Astrocyte of the spinal cord (primary cell): ENCODE measurements around the gene DNAJC18.
A peak's percentile ranks its signal among the peaks of the same experiment; 100 is the strongest.
"Not testable (repeated sequence)": the region's sequence is repeated elsewhere in the genome, so short reads cannot be mapped to it uniquely, and the experiment has no call there.

Source experiments
- DNase-seq: peaks from one replicate; pipeline ENCODE4 v3.0.0; 2011; ENCODE audit warnings: low read depth, low spot score
- H3K4me3 ChIP-seq: 2 replicates; pipeline ENCODE4 v1.5.1; 2011; ENCODE audit warnings: low read depth, mild to moderate bottlenecking, low read length, moderate library complexity
- in situ Hi-C: cut with HindIII; loops from 2 replicates; pipeline ENCODE4 v1.10.0; 2017; ENCODE audit warnings: low sequenced_read_pairs
- TF ChIP-seq, protein P1 (sequence below): IDR thresholded peaks from 2 replicates; pipeline ENCODE4 v1.5.1; 2012; ENCODE audit warnings: low read depth, mild to moderate bottlenecking, low read length, inconsistent platforms

The DNAJC18 gene

DNA sequence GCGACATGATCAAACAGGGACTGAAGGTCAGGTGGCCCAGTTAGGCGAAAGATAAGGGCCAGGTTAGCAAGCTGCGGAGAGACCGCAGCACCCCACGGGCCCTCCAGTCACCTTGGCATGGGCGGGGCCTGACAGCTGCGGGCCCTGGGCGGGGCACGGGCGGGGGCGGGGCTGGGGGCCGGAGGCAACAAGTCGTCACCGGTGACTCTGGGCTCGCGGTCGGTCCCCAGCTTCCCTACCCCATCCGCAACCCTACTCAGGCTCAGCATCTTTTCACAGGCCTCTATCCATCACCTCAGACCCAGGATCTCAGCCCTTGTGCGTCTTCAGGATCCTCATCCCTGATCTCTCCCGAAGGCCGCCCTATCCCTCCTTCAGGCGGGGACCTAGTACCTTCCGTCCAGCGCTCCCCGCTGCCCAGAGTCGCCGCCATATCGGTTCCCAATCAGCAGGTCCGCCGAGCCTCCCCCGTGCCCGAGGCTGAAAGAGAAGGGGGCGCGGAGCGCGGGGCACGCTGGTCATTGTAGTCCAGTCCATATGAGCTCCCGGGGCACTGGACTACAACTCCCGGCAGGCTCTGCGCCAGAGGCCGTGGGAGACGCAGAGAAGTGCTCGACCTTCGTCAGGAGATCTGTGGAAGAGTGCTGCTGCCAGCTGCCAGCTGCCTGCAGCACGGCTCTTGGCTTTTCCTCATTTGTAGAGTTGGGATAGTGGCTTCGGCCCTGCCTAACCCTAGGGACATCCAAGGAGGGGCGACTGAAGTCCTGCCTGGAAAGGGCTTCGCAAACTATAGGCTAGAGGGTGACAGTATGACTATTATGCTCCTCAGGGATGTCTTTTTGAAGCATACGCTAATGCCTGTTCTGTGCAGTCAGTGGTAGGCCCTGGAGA is at the start of gene DNAJC18:
DNAJC18 (minus strand) TSS at position 513 of the 891 bp plus-strand sequence; CDS start at position 433, 80 bp downstream.
- H3K4me3 ChIP-seq = peak within 1 kb of the TSS; percentile 65
- TF ChIP-seq, protein P1, sequence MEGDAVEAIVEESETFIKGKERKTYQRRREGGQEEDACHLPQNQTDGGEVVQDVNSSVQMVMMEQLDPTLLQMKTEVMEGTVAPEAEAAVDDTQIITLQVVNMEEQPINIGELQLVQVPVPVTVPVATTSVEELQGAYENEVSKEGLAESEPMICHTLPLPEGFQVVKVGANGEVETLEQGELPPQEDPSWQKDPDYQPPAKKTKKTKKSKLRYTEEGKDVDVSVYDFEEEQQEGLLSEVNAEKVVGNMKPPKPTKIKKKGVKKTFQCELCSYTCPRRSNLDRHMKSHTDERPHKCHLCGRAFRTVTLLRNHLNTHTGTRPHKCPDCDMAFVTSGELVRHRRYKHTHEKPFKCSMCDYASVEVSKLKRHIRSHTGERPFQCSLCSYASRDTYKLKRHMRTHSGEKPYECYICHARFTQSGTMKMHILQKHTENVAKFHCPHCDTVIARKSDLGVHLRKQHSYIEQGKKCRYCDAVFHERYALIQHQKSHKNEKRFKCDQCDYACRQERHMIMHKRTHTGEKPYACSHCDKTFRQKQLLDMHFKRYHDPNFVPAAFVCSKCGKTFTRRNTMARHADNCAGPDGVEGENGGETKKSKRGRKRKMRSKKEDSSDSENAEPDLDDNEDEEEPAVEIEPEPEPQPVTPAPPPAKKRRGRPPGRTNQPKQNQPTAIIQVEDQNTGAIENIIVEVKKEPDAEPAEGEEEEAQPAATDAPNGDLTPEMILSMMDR = no peak
- in situ Hi-C loops = no loop called here
- DNase-seq = peak; percentile 88

DNA sequence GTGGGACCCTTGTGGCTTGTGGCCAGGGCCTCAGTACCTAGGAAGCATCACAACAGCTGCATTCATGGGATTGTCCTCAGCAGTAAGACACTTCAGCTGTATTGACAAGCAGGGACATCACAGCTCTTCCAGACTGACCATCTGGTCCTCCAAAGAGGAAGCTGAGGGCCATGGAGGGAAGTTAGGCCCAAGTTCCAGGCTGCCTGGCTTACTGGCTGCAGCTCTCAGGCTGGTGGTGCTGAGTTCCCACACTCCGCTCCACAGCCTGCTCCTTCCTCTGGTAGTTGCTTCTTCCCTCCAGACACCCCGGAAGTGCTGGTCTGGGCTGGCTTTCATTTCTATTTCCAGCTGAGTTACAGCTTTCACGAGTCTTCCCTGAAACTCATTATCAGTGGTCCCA is 48.9 kb upstream of the DNAJC18 start:
- in situ Hi-C loops = no loop called here
- H3K4me3 ChIP-seq = no peak overlapping the region
- TF ChIP-seq, protein P1 = no peak
- DNase-seq = no peak

DNA sequence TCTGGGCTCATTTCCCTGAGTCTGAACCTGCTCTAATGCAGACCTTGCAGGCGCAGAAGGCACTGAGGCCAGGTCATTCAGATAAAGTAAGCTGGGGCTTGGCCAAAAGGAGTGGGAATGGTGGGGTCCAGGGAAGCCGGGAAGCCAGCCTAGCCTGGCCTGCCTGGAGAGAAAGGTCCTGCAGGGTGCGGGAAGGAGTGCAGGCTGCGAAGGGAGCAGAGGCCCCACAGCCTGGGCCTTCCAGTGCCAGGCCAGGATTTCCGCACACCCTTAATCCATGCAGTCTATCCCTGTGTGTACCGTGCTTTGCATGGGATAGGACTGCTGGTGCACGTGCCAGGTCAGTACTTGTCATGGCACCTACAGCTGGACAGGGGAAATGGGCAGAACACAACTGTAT is 46.9 kb upstream of the DNAJC18 start:
- no peak for DNase-seq
- TF ChIP-seq, protein P1 = no peak
- no peak overlapping the region for H3K4me3 ChIP-seq
- in situ Hi-C loops = no loop called here

- DNase-seq, H3K4me3 ChIP-seq, in situ Hi-C loops: not testable (repeated sequence)
These were observed 43.5 kb upstream of the DNAJC18 start for GRCh38 chr5:139482890-139483208.

GRCh38 chr5:139482050-139482889 is 42.9 kb upstream of the DNAJC18 start, which contains the start of gene STING1:
Gene STING1, minus strand, starts transcription at chr5:139482758. Its CDS starts 1,054 bp downstream, at chr5:139481704.
- in situ Hi-C loops = no loop called here
- peak within 1 kb of the TSS; percentile 57 for H3K4me3 ChIP-seq
- DNase-seq = peak; percentile 96
- TF ChIP-seq, protein P1 = no peak

DNA sequence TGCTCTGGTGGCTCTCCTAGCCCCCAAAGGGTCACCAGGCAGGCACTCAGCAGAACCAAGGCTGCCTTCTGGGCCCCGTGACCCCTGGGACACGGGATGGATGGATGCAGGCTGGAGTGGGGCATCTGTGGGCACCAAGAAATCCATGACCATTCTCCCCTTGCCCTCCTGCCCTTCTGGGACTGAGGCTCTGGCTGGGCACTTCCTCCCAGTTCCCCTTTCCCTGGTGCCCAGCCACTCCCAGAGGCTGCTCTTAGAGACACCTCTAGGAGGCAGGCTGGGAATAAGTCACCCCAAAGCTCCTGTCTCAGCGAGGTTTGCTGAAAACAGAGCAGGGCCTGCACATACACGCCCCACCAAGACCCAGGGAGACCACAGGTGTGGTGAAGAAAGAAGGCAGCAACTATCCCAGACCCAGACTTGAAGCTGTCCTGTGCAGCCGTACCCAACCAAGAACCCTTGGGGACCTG is 42.3 kb upstream of the DNAJC18 start:
- TF ChIP-seq, protein P1 = peak; percentile 33
- DNase-seq = no peak
- in situ Hi-C loops = no loop called here
- peak overlapping the region; percentile 57 for H3K4me3 ChIP-seq
